Measurements from ENCODE around the gene UBE2Q1. TPM values are rescaled to one million over a fixed set of nuclear protein-coding genes. Genes with fewer than 3 reads are reported as not detected.

Gene UBE2Q1
- total RNA-seq, 4 donors from 2014 or later = 21.8 to 159 (median 30.6) TPM

GRCh38 chr1:154527192-154527591, 31.3 kb downstream of the UBE2Q1 start:
- no peaks in the 10 kb centered on the region for H3K9me3 ChIP-seq
- H3K36me3 ChIP-seq = no peaks in the 10 kb centered on the region
- H3K4me1 ChIP-seq = no peaks in the 10 kb centered on the region
- no peak for TF ChIP-seq POLR2A (IDR thresholded peaks at IDR 0.05)
- no peak for TF ChIP-seq CTCF (IDR thresholded peaks at IDR 0.05)
- DNase-seq = no peak
- no peak overlapping the region for H3K4me3 ChIP-seq
- H3K27me3 ChIP-seq = no peaks in the 10 kb centered on the region
- H3K27ac ChIP-seq = no peak overlapping the region

GRCh38 chr1:154524881-154525280, 33.6 kb downstream of the UBE2Q1 start:
- Histone ChIP-seq H3K9me3 (no peaks in the 10 kb centered on the region), H3K36me3 (no peaks in the 10 kb centered on the region), H3K4me3 (no peak overlapping the region), H3K27me3 (no peaks in the 10 kb centered on the region), H3K27ac (no peak overlapping the region), H3K4me1 (no peaks in the 10 kb centered on the region)
- TF ChIP-seq POLR2A (IDR thresholded peaks at IDR 0.05) (no peak), CTCF (IDR thresholded peaks at IDR 0.05) (no peak)
- DNase-seq = no peak

- Histone ChIP-seq H3K4me3 (no peak overlapping the region), H3K4me1 (no peaks in the 10 kb centered on the region), H3K36me3 (no peaks in the 10 kb centered on the region), H3K27me3 (no peaks in the 10 kb centered on the region), H3K9me3 (no peaks in the 10 kb centered on the region), H3K27ac (no peak overlapping the region)
- DNase-seq = no peak
- TF ChIP-seq CTCF (IDR thresholded peaks at IDR 0.05) (no peak), POLR2A (IDR thresholded peaks at IDR 0.05) (no peak)
Observed at GRCh38 chr1:154521695-154522094, 36.8 kb downstream of the UBE2Q1 start.

- Histone ChIP-seq H3K9me3 (no peaks in the 10 kb centered on the region), H3K4me1 (no peaks in the 10 kb centered on the region), H3K4me3 (no peak overlapping the region), H3K27ac (no peak overlapping the region), H3K27me3 (no peaks in the 10 kb centered on the region), H3K36me3 (no peaks in the 10 kb centered on the region)
- DNase-seq = no peak
- no peak for TF ChIP-seq CTCF (IDR thresholded peaks at IDR 0.05)
- no peak for TF ChIP-seq POLR2A (IDR thresholded peaks at IDR 0.05)
Observed at GRCh38 chr1:154520333-154520732, 38.1 kb downstream of the UBE2Q1 start.

- peak overlapping the region in 1 of 4 donors; percentile 8 for H3K27ac ChIP-seq
- H3K27me3 ChIP-seq = no peaks in the 10 kb centered on the region
- H3K4me3 ChIP-seq = no peak overlapping the region
- no peaks in the 10 kb centered on the region for H3K9me3 ChIP-seq
- DNase-seq = no peak
- H3K4me1 ChIP-seq = no peaks in the 10 kb centered on the region
- no peaks in the 10 kb centered on the region for H3K36me3 ChIP-seq
- TF ChIP-seq POLR2A (IDR thresholded peaks at IDR 0.05) = no peak
- TF ChIP-seq CTCF (IDR thresholded peaks at IDR 0.05) = no peak
Observed at GRCh38 chr1:154519591-154519991, 38.9 kb downstream of the UBE2Q1 start.

GRCh38 chr1:154517661-154518060, 40.8 kb downstream of the UBE2Q1 start:
- no peaks in the 10 kb centered on the region for H3K9me3 ChIP-seq
- no peaks in the 10 kb centered on the region for H3K27me3 ChIP-seq
- no peaks in the 10 kb centered on the region for H3K36me3 ChIP-seq
- H3K27ac ChIP-seq = no peak overlapping the region
- no peaks in the 10 kb centered on the region for H3K4me1 ChIP-seq
- DNase-seq = no peak
- TF ChIP-seq POLR2A (IDR thresholded peaks at IDR 0.05) = no peak
- TF ChIP-seq CTCF (IDR thresholded peaks at IDR 0.05) = no peak
- no peak overlapping the region for H3K4me3 ChIP-seq
